Neural crest cell (in vitro differentiated cells): ENCODE measurements around the gene PPP4R3C. TPM values are rescaled to one million over a fixed set of nuclear protein-coding genes. Genes with fewer than 3 reads are reported as not detected.
"Not testable (repeated sequence)": the region's sequence is repeated elsewhere in the genome, so short reads cannot be mapped to it uniquely, and the experiment has no call there.

Source experiments
- DNase-seq: peaks from one replicate; pipeline ENCODE4 v3.0.0; 2021; ENCODE audit warnings: low read depth, mixed read lengths, low spot score
- H3K27ac Mint-ChIP-seq: one replicate; pipeline ENCODE4 v1.8.0; 2021; ENCODE audit warnings: mild to moderate bottlenecking, mixed read lengths; ENCODE audit not compliant: unreplicated experiment
- H3K27me3 Mint-ChIP-seq: 2 replicates; pipeline ENCODE4 v1.8.0; 2021; ENCODE audit warnings: low read depth, mild to moderate bottlenecking, mixed read lengths
- H3K36me3 Mint-ChIP-seq: 2 replicates; pipeline ENCODE4 v1.8.0; 2021; ENCODE audit warnings: low read depth, mild to moderate bottlenecking, mixed read lengths
- H3K4me1 Mint-ChIP-seq: 2 replicates; pipeline ENCODE4 v1.8.0; 2021; ENCODE audit warnings: mixed read lengths
- H3K4me3 Mint-ChIP-seq: one replicate; pipeline ENCODE4 v1.8.0; 2021; ENCODE audit warnings: mild to moderate bottlenecking, mixed read lengths
- H3K9me3 Mint-ChIP-seq: 2 replicates; pipeline ENCODE4 v1.8.0; 2021; ENCODE audit warnings: mixed read lengths
- long read RNA-seq: library from polyadenylated mRNA; unstranded; transcript quantifications from one replicate; pipeline ENCODE4 v2.0.0, GENCODE V29; 2020
- total RNA-seq: library from RNA; stranded (reverse); gene quantifications from 2 replicates; pipeline ENCODE4 v1.2.1, GENCODE V29; 2021
- TF ChIP-seq, protein P1 (sequence below): fragments of 200-600 bp; sonication (generic); conservative IDR thresholded peaks from 2 replicates; pipeline ENCODE4 v1.5.0; 2021; ENCODE audit warnings: antibody characterized with exemption, mild to moderate bottlenecking

Gene PPP4R3C
- not detected in 2 replicates for total RNA-seq
- long read RNA-seq = 0 reads

DNA sequence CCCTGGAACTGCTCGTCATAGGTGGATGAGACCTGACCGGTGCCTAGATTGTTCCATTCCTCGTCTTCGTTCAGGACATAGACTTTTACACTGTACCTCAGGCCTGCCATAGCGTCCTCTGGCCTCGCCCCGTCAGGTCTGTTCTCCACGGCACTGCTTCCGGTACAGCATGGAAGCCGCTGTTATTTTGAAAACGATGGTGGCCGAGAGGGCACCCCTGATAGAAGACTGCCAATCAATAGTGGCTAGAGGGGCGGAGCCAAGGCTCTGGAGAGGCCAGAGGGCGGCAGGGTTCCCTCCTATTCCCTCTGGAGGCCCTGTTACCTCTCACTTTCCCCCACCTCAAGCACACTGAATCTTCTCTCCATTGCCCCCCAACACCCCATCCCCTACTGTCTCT, at the start of gene PPP4R3C:
PPP4R3C (minus strand) TSS at position 155 of the 400 bp plus-strand sequence; CDS start at position 110, 45 bp downstream.
- no peak for DNase-seq
- no peak within 1 kb of the TSS for H3K4me3 Mint-ChIP-seq
- peaks cover 3% of the 10 kb centered on the region for H3K36me3 Mint-ChIP-seq
- H3K9me3 Mint-ChIP-seq = peaks cover 12% of the 10 kb centered on the region
- no peaks in the 10 kb centered on the region for H3K4me1 Mint-ChIP-seq
- TF ChIP-seq, protein P1, sequence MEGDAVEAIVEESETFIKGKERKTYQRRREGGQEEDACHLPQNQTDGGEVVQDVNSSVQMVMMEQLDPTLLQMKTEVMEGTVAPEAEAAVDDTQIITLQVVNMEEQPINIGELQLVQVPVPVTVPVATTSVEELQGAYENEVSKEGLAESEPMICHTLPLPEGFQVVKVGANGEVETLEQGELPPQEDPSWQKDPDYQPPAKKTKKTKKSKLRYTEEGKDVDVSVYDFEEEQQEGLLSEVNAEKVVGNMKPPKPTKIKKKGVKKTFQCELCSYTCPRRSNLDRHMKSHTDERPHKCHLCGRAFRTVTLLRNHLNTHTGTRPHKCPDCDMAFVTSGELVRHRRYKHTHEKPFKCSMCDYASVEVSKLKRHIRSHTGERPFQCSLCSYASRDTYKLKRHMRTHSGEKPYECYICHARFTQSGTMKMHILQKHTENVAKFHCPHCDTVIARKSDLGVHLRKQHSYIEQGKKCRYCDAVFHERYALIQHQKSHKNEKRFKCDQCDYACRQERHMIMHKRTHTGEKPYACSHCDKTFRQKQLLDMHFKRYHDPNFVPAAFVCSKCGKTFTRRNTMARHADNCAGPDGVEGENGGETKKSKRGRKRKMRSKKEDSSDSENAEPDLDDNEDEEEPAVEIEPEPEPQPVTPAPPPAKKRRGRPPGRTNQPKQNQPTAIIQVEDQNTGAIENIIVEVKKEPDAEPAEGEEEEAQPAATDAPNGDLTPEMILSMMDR = no peak
- no peak within 1 kb of the TSS for H3K27ac Mint-ChIP-seq
- no peaks in the 10 kb centered on the region for H3K27me3 Mint-ChIP-seq

- H3K4me1 Mint-ChIP-seq = no peaks in the 10 kb centered on the region
- peaks cover 3% of the 10 kb centered on the region for H3K9me3 Mint-ChIP-seq
- H3K36me3 Mint-ChIP-seq = no peaks in the 10 kb centered on the region
- no peaks in the 10 kb centered on the region for H3K27me3 Mint-ChIP-seq
- H3K27ac Mint-ChIP-seq = no peak overlapping the region
- DNase-seq = no peak
- no peak overlapping the region for H3K4me3 Mint-ChIP-seq
- TF ChIP-seq, protein P1 = no peak
Measured at GRCh38 chrX:27491397-27491796, 28.3 kb upstream of the PPP4R3C start.

- Mint-ChIP-seq H3K36me3 (peaks cover 2% of the 10 kb centered on the region), H3K4me3 (no peak overlapping the region), H3K4me1 (no peaks in the 10 kb centered on the region), H3K9me3 (peaks cover 10% of the 10 kb centered on the region), H3K27me3 (no peaks in the 10 kb centered on the region), H3K27ac (no peak overlapping the region)
- no peak for DNase-seq
- TF ChIP-seq, protein P1 = no peak
Measured at GRCh38 chrX:27466051-27466450, 2.9 kb upstream of the PPP4R3C start.

DNA sequence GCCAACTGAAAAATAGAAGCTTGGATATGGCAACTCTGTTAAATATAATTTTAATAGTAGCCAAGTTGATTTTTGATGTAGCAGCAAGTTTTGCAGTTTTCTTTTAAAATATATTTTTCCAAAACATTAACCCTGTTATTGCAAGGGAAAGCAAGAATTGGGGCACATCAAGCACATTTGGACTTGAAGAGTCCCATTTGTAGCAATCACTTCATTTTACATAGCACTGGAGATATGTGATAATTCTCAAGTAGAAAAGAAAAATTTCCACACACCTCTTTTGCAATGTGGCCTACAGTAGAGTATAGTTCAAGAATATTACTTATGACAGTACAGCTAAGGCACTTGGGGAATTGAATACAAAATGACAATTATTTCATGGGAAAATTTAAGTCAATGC, 1.9 kb upstream of the PPP4R3C start:
- Mint-ChIP-seq H3K27me3 (no peaks in the 10 kb centered on the region), H3K36me3 (peaks cover 3% of the 10 kb centered on the region), H3K27ac (no peak overlapping the region), H3K9me3 (peaks cover 12% of the 10 kb centered on the region), H3K4me1 (no peaks in the 10 kb centered on the region), H3K4me3 (no peak overlapping the region)
- TF ChIP-seq, protein P1 = no peak
- no peak for DNase-seq

GRCh38 chrX:27459129-27459528, 4.0 kb downstream of the PPP4R3C start:
- H3K36me3 Mint-ChIP-seq, H3K4me1 Mint-ChIP-seq, H3K4me3 Mint-ChIP-seq, DNase-seq, H3K27ac Mint-ChIP-seq, H3K27me3 Mint-ChIP-seq: not testable (repeated sequence)
- H3K9me3 Mint-ChIP-seq = peaks cover 15% of the 10 kb centered on the region

DNA sequence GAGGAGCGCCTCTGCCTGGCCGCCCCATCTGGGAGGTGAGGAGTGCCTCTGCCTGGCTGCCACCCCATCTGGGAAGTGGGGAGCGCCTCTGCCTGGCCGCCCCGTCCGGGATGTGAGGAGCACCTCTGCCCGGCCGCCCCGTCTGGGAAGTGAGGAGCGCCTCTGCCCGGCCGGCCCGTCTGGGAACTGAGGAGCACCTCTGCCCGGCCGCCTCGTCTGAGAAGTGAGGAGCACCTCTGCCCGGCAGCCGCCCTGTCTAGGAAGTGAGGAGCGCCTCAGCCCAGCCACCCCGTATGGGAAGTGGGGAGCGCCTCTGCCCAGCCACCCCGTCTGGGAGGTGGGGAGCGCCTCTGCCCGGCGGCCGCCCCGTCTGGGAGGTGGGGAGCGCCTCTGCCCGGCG, 4.6 kb downstream of the PPP4R3C start:
- peaks cover 15% of the 10 kb centered on the region for H3K9me3 Mint-ChIP-seq
- H3K4me3 Mint-ChIP-seq, DNase-seq, H3K4me1 Mint-ChIP-seq, H3K27me3 Mint-ChIP-seq, H3K36me3 Mint-ChIP-seq, H3K27ac Mint-ChIP-seq: not testable (repeated sequence)

GRCh38 chrX:27451324-27451723, 11.8 kb downstream of the PPP4R3C start:
- Mint-ChIP-seq H3K4me3 (no peak overlapping the region), H3K9me3 (peaks cover 11% of the 10 kb centered on the region), H3K27me3 (peaks cover 3% of the 10 kb centered on the region), H3K36me3 (peaks cover 2% of the 10 kb centered on the region), H3K4me1 (no peaks in the 10 kb centered on the region), H3K27ac (no peak overlapping the region)
- TF ChIP-seq, protein P1 = no peak
- DNase-seq = no peak
